Kidney epithelial cell (primary cell): Measurements from ENCODE around the gene TIMM10B. TPM values are rescaled to one million over a fixed set of nuclear protein-coding genes. Genes with fewer than 3 reads are reported as not detected.
A peak's percentile ranks its signal among the peaks of the same experiment; 100 is the strongest.

ENCODE experiments used
- DNase-seq: peaks from one replicate; pipeline ENCODE4 v3.0.0-alpha.2; 2010; ENCODE audit warnings: low read depth
- H3K27me3 ChIP-seq: 2 replicates; pipeline ENCODE4 v1.6.0; 2011; ENCODE audit warnings: low read length; ENCODE audit not compliant: control insufficient read depth, insufficient read depth
- H3K36me3 ChIP-seq: 2 replicates; pipeline ENCODE4 v1.5.1; 2011; ENCODE audit warnings: low read length; ENCODE audit not compliant: control insufficient read depth, insufficient read depth
- H3K4me3 ChIP-seq: 2 replicates; pipeline ENCODE4 v1.5.1; 2011; ENCODE audit warnings: low read depth, mild to moderate bottlenecking, control low read depth, low read length
- total RNA-seq: library from RNA; depleted of rRNA; stranded (reverse); fragments of >200 nt; gene quantifications from 2 replicates; pipeline ENCODE4 v1.2.3, GENCODE V29; 2015
- TF ChIP-seq, protein P1 (sequence below): IDR thresholded peaks from 2 replicates; pipeline ENCODE4 v1.5.1; 2011; ENCODE audit warnings: mild to moderate bottlenecking, moderate library complexity, low read length, control low read depth, inconsistent platforms; ENCODE audit not compliant: insufficient read depth, poor library complexity, severe bottlenecking

TIMM10B gene
- total RNA-seq, 1 donor from 2014 or later, result 48.6 TPM

- Histone ChIP-seq H3K4me3 (no peak overlapping the region), H3K27me3 (no peaks in the 10 kb centered on the region), H3K36me3 (no peaks in the 10 kb centered on the region)
- no peak for DNase-seq
- TF ChIP-seq, protein P1, sequence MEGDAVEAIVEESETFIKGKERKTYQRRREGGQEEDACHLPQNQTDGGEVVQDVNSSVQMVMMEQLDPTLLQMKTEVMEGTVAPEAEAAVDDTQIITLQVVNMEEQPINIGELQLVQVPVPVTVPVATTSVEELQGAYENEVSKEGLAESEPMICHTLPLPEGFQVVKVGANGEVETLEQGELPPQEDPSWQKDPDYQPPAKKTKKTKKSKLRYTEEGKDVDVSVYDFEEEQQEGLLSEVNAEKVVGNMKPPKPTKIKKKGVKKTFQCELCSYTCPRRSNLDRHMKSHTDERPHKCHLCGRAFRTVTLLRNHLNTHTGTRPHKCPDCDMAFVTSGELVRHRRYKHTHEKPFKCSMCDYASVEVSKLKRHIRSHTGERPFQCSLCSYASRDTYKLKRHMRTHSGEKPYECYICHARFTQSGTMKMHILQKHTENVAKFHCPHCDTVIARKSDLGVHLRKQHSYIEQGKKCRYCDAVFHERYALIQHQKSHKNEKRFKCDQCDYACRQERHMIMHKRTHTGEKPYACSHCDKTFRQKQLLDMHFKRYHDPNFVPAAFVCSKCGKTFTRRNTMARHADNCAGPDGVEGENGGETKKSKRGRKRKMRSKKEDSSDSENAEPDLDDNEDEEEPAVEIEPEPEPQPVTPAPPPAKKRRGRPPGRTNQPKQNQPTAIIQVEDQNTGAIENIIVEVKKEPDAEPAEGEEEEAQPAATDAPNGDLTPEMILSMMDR, result peak; percentile 76
These were observed 50.0 kb downstream of the TIMM10B start for GRCh38 chr11:6531267-6531752.

Other genes starting within 250 kb of the TIMM10B start
- 33.0 and 34.0 TPM in 2 replicates for gene FHIP1B, start 246.9 kb upstream of the TIMM10B start, total RNA-seq
- gene CNGA4, start 242.4 kb upstream of the TIMM10B start, total RNA-seq, result 0.14 and 0.54 TPM in 2 replicates
- 0.21 TPM in 1 of 2 replicates, not detected in the other for gene CCKBR, start 221.7 kb upstream of the TIMM10B start, total RNA-seq
- gene CAVIN3, start 161.0 kb upstream of the TIMM10B start, total RNA-seq, result 93.7 and 119 TPM in 2 replicates
- gene SMPD1, start 91.0 kb upstream of the TIMM10B start, total RNA-seq, result 25.7 and 28.4 TPM in 2 replicates
- gene APBB1, start 62.4 kb upstream of the TIMM10B start, total RNA-seq, result 26.9 and 29.6 TPM in 2 replicates
- 0.13 and 0.34 TPM in 2 replicates for gene HPX, start 40.5 kb upstream of the TIMM10B start, total RNA-seq
- gene TRIM3, start 7.6 kb upstream of the TIMM10B start, total RNA-seq, result 13.7 and 13.8 TPM in 2 replicates
- gene ARFIP2, start 170 bp upstream of the TIMM10B start, total RNA-seq, result 65.2 and 74.6 TPM in 2 replicates
- gene DNHD1, start 15.8 kb downstream of the TIMM10B start, total RNA-seq, result 2.9 and 3.6 TPM in 2 replicates
- 13.7 and 26.4 TPM in 2 replicates for gene RRP8, start 122.1 kb downstream of the TIMM10B start, total RNA-seq
- gene ILK, start 122.3 kb downstream of the TIMM10B start, total RNA-seq, result 154 and 156 TPM in 2 replicates
- gene TAF10, start 130.7 kb downstream of the TIMM10B start, total RNA-seq, result 57.2 and 66.1 TPM in 2 replicates
- 72.4 and 77.7 TPM in 2 replicates for gene TPP1, start 137.9 kb downstream of the TIMM10B start, total RNA-seq
- 15.5 and 20.7 TPM in 2 replicates for gene DCHS1, start 174.3 kb downstream of the TIMM10B start, total RNA-seq
- 27.0 and 43.6 TPM in 2 replicates for gene MRPL17, start 201.8 kb downstream of the TIMM10B start, total RNA-seq